ENCODE results near the gene ULBP1. TPM values are rescaled to one million over a fixed set of nuclear protein-coding genes. Genes with fewer than 3 reads are reported as not detected.
A peak's percentile ranks its signal among the peaks of the same experiment; 100 is the strongest.
"Not testable (repeated sequence)": the region's sequence is repeated elsewhere in the genome, so short reads cannot be mapped to it uniquely, and the experiment has no call there.

The ULBP1 gene
- total and polyA plus RNA-seq, 7 donors: 0.09 to 0.55 TPM; not detected in 5

DNA sequence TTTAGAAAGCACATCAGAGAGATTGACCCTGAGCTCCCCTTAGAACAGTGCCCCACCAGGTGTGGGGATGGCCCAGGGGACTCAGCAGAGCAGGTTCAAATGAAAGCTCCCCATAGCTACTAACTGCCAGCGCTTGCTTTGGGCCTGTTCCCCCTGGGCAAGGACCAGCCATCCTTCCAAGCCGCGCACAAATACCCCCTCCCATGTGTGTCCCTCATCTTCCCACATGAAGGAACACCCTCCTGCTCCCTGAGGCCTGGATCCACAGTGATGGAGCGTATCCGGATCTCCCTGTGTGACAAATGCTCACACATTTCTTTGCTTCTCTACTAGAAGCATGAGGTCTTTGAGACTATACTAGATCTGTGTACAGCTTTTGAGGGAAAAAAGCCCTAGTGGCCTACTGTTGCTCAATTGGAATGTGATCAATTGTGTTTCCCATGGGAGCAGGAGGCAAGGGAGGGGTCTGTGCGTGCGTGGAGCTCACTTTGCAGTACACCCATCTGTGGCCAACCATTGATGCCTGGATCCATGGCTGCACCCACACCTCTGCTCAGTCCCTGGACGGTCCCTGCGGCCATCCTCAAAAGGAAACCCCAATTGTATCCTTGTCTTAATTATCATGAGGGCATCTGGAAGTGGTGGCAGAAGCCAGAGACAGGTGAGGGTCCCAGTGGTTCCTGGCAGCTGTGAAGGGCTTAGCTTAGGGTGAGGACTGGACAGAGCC is 39.4 kb upstream of the ULBP1 start:
- WGBS, 2 donors: 75 to 78% methylated on average over 9 of the region's 9 CpGs
- Histone ChIP-seq H3K4me1 (peaks cover 0 to 31% (median 25%) of the 10 kb centered on the region in 4 donors), H3K27ac (no peak overlapping the region), H3K4me3 (no peak overlapping the region), H3K9me3 (no peaks in the 10 kb centered on the region), H3K36me3 (no peaks in the 10 kb centered on the region), H3K27me3 (peaks cover 0 to 11% (median 7%) of the 10 kb centered on the region in 3 donors)
- DNase-seq: no peak
- intact Hi-C loops (cut with DNase I): loop anchor here (10.0 kb wide), 2 partner anchors 210 to 380 kb away; partner anchors contain the start of genes LATS1 and PPIL4
- TF ChIP-seq, protein P1, sequence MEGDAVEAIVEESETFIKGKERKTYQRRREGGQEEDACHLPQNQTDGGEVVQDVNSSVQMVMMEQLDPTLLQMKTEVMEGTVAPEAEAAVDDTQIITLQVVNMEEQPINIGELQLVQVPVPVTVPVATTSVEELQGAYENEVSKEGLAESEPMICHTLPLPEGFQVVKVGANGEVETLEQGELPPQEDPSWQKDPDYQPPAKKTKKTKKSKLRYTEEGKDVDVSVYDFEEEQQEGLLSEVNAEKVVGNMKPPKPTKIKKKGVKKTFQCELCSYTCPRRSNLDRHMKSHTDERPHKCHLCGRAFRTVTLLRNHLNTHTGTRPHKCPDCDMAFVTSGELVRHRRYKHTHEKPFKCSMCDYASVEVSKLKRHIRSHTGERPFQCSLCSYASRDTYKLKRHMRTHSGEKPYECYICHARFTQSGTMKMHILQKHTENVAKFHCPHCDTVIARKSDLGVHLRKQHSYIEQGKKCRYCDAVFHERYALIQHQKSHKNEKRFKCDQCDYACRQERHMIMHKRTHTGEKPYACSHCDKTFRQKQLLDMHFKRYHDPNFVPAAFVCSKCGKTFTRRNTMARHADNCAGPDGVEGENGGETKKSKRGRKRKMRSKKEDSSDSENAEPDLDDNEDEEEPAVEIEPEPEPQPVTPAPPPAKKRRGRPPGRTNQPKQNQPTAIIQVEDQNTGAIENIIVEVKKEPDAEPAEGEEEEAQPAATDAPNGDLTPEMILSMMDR (IDR thresholded peaks at IDR 0.05): no peak
- TF ChIP-seq POLR2AphosphoS5 (IDR thresholded peaks at IDR 0.05) (no peak), EP300 (IDR thresholded peaks at IDR 0.05) (no peak), POLR2A (IDR thresholded peaks at IDR 0.05) (no peak)

DNA sequence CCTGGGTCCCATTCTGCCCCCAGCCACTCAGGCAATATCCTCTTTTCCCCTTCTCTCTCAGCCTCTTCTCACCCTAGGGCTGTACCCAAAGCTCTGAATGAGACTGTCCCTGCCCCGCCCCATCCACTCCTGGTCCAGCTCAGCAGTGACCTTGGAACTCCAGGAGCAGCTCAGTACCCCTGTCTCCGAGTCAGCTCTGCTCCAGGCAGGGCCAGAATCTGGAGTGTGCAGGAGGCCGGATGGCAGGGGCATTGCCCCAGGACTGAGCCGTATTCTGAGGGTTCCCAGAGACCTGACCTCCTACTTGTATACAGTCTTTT is 38.9 kb upstream of the ULBP1 start:
- WGBS, 2 donors: 68 to 84% methylated on average over 4 of the region's 4 CpGs
- DNase-seq: no peak
- no peaks in the 10 kb centered on the region for H3K9me3 ChIP-seq
- intact Hi-C loops (cut with DNase I): loop anchor here (10.0 kb wide), 2 partner anchors 210 to 380 kb away; partner anchors contain the start of genes LATS1 and PPIL4
- H3K27me3 ChIP-seq: peaks cover 0 to 17% (median 11%) of the 10 kb centered on the region in 3 donors
- no peak overlapping the region for H3K4me3 ChIP-seq
- H3K27ac ChIP-seq: no peak overlapping the region
- no peaks in the 10 kb centered on the region for H3K36me3 ChIP-seq
- TF ChIP-seq, protein P1 (IDR thresholded peaks at IDR 0.05): no peak
- TF ChIP-seq EP300 (IDR thresholded peaks at IDR 0.05) (no peak), POLR2AphosphoS5 (IDR thresholded peaks at IDR 0.05) (no peak), POLR2A (IDR thresholded peaks at IDR 0.05) (no peak)
- H3K4me1 ChIP-seq: peaks cover 0 to 31% (median 25%) of the 10 kb centered on the region in 4 donors

DNA sequence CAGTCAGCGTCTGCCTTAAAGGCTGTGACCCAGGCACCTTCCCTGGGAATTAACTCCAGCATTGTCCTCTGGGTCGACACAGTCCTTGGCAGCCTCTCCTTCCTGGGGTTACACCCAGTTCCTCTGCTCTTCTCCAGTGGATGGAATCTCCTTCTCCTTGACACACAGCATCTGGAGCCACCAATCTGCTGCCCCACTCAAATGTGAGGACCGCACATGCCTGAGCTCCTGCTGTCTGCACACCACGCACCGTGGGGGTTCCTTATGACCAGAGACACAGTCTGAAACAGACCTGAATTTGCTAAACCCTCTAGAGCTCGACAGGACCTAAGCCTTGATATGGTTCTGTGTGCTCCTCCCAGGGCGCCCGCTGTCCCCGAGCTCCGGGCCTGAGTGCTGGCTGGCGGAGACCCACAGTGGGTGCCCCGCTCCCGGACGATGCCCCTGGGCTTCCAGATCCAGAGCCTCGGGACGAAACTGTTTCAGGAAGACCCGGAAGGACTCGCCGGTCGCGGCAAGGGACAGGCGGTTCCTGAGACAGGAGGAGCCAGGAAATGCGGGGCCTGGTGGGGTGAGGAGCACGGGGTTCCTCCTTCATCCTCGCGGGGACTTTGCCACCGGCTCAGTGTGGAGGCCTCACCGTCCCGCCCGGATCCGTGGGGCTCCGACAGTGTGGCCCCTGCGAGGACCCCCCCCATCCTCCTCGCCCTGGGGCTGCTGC is 38.3 kb upstream of the ULBP1 start:
- no peak for TF ChIP-seq EP300 (IDR thresholded peaks at IDR 0.05)
- no peak for TF ChIP-seq POLR2A (IDR thresholded peaks at IDR 0.05)
- TF ChIP-seq, protein P1 (IDR thresholded peaks at IDR 0.05): no peak
- TF ChIP-seq POLR2AphosphoS5 (IDR thresholded peaks at IDR 0.05): no peak
- Histone ChIP-seq H3K4me1 (peaks cover 0 to 31% (median 25%) of the 10 kb centered on the region in 4 donors), H3K36me3 (no peaks in the 10 kb centered on the region), H3K4me3 (peak overlapping the region; percentile 33 to 58 (median 50)), H3K27me3 (peaks cover 0 to 22% (median 13%) of the 10 kb centered on the region in 3 donors), H3K27ac (peak overlapping the region in 3 of 4 donors; percentile 27 to 65 (median 33)), H3K9me3 (no peaks in the 10 kb centered on the region)
- DNase-seq: no peak
- WGBS, 2 donors: 4 to 11% methylated on average over 34 of the region's 34 CpGs
- intact Hi-C loops (cut with DNase I): loop anchor here (10.0 kb wide), 2 partner anchors 211 to 381 kb away; partner anchors contain the start of genes LATS1 and PPIL4

DNA sequence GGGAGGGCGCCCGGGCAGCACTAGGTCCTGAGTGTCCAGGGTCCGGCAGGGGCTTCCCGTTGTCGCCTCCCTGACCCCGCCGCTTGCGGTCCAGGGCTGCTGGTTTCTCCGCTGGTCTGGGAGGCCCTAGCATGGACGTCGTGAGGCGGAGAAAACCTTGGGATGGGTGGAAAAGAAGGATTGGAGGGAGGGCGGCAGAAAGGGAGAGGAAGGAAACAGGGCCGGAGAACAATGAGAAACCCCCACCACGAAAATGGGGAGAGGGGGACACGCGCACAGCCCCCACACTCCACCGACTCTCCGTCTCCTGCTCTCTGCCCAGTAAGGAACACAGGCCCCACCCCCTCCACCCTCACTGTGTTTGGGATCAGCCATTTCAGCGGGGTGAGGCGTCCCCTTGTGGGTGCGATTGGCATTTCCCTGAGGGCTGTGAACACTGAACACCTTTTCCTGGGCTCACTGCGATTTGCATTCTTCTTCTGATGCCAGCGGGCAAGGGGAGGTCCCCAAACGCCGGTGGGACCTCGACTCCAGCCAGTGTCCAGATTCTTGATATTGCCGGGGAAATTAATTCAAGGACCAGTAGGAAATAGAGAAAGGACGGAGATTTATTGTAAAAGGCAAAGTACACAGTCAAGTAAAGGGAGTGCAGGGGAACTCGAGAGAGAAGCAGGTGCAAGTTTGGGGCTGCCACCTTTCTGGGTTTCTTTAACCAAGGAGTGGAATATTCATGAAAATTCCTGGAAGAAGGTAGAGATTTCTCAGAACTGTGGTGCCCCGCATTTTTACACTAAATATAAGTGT is 37.6 kb upstream of the ULBP1 start:
- 2 to 3% methylated on average over 31 of the region's 31 CpGs for WGBS, 2 donors

DNA sequence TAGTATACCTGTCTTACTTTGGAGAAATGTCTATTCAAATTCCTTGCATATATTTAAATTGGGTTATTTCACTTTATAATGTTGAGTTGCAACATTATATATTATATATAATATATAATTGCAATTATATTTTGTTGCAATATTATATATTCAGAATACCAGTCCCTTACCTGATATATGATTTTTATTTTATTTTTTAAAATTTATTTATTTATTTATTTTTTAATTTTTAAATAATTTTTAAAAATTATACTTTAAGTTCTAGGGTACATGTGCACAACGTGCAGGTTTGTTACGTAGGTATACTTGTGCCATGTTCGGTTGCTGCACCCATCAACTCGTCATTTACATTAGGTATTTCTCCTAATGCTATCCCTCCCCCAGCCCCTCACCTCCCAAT is 36.7 kb upstream of the ULBP1 start:
- H3K36me3 ChIP-seq, H3K27ac ChIP-seq, H3K4me3 ChIP-seq, H3K9me3 ChIP-seq: not testable (repeated sequence)
- intact Hi-C loops (cut with DNase I): loop anchor here (10.0 kb wide), 2 partner anchors 212 to 382 kb away; partner anchors contain the start of genes LATS1 and PPIL4
- Histone ChIP-seq H3K4me1 (peaks cover 0 to 31% (median 25%) of the 10 kb centered on the region in 4 donors), H3K27me3 (peaks cover 0 to 38% (median 20%) of the 10 kb centered on the region in 3 donors)
- WGBS, 2 donors: 85 to 87% methylated on average over 4 of the region's 4 CpGs
- DNase-seq: peak; percentile 37

More for the DNA sequence above, 37.6 kb upstream of the ULBP1 start:
- Histone ChIP-seq H3K36me3 (no peaks in the 10 kb centered on the region), H3K4me1 (peaks cover 0 to 31% (median 25%) of the 10 kb centered on the region in 4 donors), H3K27me3 (peaks cover 0 to 30% (median 17%) of the 10 kb centered on the region in 3 donors), H3K4me3 (peak overlapping the region; percentile 33 to 58 (median 50)), H3K9me3 (no peaks in the 10 kb centered on the region), H3K27ac (peak overlapping the region in 3 of 4 donors; percentile 27 to 65 (median 33))
- intact Hi-C loops (cut with DNase I): loop anchor here (1.0 to 10.0 kb wide), 4 partner anchors 61 to 381 kb away; partner anchors contain the start of genes LATS1 and PPIL4
- TF ChIP-seq, protein P1 (IDR thresholded peaks at IDR 0.05): peak; percentile 94 to 98 (median 96)
- no peak for TF ChIP-seq POLR2AphosphoS5 (IDR thresholded peaks at IDR 0.05)
- DNase-seq: peak; percentile 94
